Measurements from ENCODE around the gene EYS. TPM values are rescaled to one million over a fixed set of nuclear protein-coding genes. Genes with fewer than 3 reads are reported as not detected.
"Not testable (repeated sequence)": the region's sequence is repeated elsewhere in the genome, so short reads cannot be mapped to it uniquely, and the experiment has no call there.

EYS gene
- polyA plus RNA-seq, 1 of the 3 experiments (the other 2 are of a cell fraction): 0.05 TPM

GRCh38 chr6:64034291-64034690 lies 1672.7 kb downstream of the EYS start:
- Histone ChIP-seq H3K4me1 (ENCODE audit: control insufficient read depth in 1 of 2, insufficient read depth in 2 of 2, low read depth in 1 of 2, low read length in 1 of 2) (peaks cover 0 to 6% of the 10 kb centered on the region in 2 experiments; a peak in 2 of 4 replicates), H3K27me3 (ENCODE audit: insufficient read depth) (no peaks in the 10 kb centered on the region), H3K9me2 (no peaks in the 10 kb centered on the region), H2AFZ (ENCODE audit: low read depth) (no peak overlapping the region), H3K4me3 (ENCODE audit: low read depth in 2 of 2, low read length in 1 of 2) (no peak overlapping the region), H3K36me3 (replicated peaks in 1 of 2; ENCODE audit: control insufficient read depth in 1 of 2, insufficient read depth in 2 of 2, low read length in 1 of 2) (no peaks in the 10 kb centered on the region), H3K9me3 (no peaks in the 10 kb centered on the region), H3K79me2 (ENCODE audit: insufficient read depth) (no peaks in the 10 kb centered on the region), H4K20me1 (ENCODE audit: insufficient read depth) (no peaks in the 10 kb centered on the region), H3K27ac (ENCODE audit: low read depth in 2 of 2, low read length in 1 of 2) (peak overlapping the region in 1 of 2 experiments; percentile 39; a peak in 1 of 4 replicates), H3F3A (replicated peaks; ENCODE audit: insufficient read depth) (no peaks in the 10 kb centered on the region), H3K9ac (no peak overlapping the region), H3K4me2 (no peak overlapping the region)
- 80% methylated on average over 4 of the region's 4 CpGs for WGBS (ENCODE audit: low lambda C conversion rate)
- DNase-seq: no peak
- CTCF ChIA-PET: no interaction called here
- TF ChIP-seq POLR2AphosphoS5 (IDR thresholded peaks at IDR 0.05; ENCODE audit: low read depth, low read length) (no peak), USF2 (IDR thresholded peaks at IDR 0.05; ENCODE audit: borderline replicate concordance, low read depth, low read length) (no peak), REST (IDR thresholded peaks at IDR 0.05; ENCODE audit: low read depth, low read length) (no peak), USF1 (IDR thresholded peaks at IDR 0.05; ENCODE audit: borderline replicate concordance, low read depth) (no peak), RXRA (IDR thresholded peaks at IDR 0.05; ENCODE audit: borderline replicate concordance, low read depth) (no peak), NFIC (IDR thresholded peaks at IDR 0.05; ENCODE audit: borderline replicate concordance) (no peak), SIN3A (IDR thresholded peaks at IDR 0.05; ENCODE audit: borderline replicate concordance, low read depth, low read length) (no peak), RFX5 (IDR thresholded peaks at IDR 0.05; ENCODE audit: low read length) (no peak), MAX (IDR thresholded peaks at IDR 0.05; ENCODE audit: low read depth) (no peak), IRF3 (IDR thresholded peaks at IDR 0.05; ENCODE audit: low read depth, low read length) (no peak), GATA2 (CRISPR knock-in tag; IDR thresholded peaks at IDR 0.05) (no peak), RCOR1 (IDR thresholded peaks at IDR 0.05; ENCODE audit: low read length) (no peak), ZBTB33 (IDR thresholded peaks at IDR 0.05; ENCODE audit: borderline replicate concordance, low read depth) (no peak), FOSL2 (IDR thresholded peaks at IDR 0.05; ENCODE audit: borderline replicate concordance, low read depth) (no peak), TEAD4 (IDR thresholded peaks at IDR 0.05; ENCODE audit: borderline replicate concordance, insufficient read depth) (no peak), TCF12 (IDR thresholded peaks at IDR 0.05) (no peak), MXI1 (IDR thresholded peaks at IDR 0.05; ENCODE audit: low read depth, low read length) (no peak)
- POLR2A ChIA-PET: no interaction called here

- H3K9ac ChIP-seq; H3K9me3 ChIP-seq; H2AFZ ChIP-seq (ENCODE audit: low read depth); H3K4me1 ChIP-seq (ENCODE audit: control insufficient read depth in 1 of 2, insufficient read depth in 2 of 2, low read depth in 1 of 2, low read length in 1 of 2); H3K4me3 ChIP-seq (ENCODE audit: low read depth in 2 of 2, low read length in 1 of 2); H3K79me2 ChIP-seq (ENCODE audit: insufficient read depth); H3K27ac ChIP-seq (ENCODE audit: low read depth in 2 of 2, low read length in 1 of 2); H3K27me3 ChIP-seq (ENCODE audit: insufficient read depth); DNase-seq; H3K4me2 ChIP-seq; H3F3A ChIP-seq (replicated peaks; ENCODE audit: insufficient read depth); H4K20me1 ChIP-seq (ENCODE audit: insufficient read depth); H3K9me2 ChIP-seq; POLR2A ChIA-PET; H3K36me3 ChIP-seq (replicated peaks in 1 of 2; ENCODE audit: control insufficient read depth in 1 of 2, insufficient read depth in 2 of 2, low read length in 1 of 2): not testable (repeated sequence)
- 86% methylated on average over 7 of the region's 21 CpGs for WGBS (ENCODE audit: low lambda C conversion rate)
- CTCF ChIA-PET: interaction anchor here (0.9 to 1.4 kb wide), 2 partner anchors 18 to 73 kb away, joined by 3 to 4 read pairs; no protein-coding TSS in a partner anchor
Measured at GRCh38 chr6:64030950-64031618, 1675.9 kb downstream of the EYS start.

All from SK-N-SH (cell line).